CD4-positive, alpha-beta T cell treated with Interleukin-17A for 1 hour (primary cell): ENCODE data around the gene FAM83G.

ENCODE experiments used
- DNase-seq: peaks from one replicate; pipeline ENCODE4 v3.0.0-alpha.2; 2020

FAM83G gene

GRCh38 chr17:18987862-18988545 is 16.6 kb downstream of the FAM83G start:
- DNase-seq, result no peak

DNA sequence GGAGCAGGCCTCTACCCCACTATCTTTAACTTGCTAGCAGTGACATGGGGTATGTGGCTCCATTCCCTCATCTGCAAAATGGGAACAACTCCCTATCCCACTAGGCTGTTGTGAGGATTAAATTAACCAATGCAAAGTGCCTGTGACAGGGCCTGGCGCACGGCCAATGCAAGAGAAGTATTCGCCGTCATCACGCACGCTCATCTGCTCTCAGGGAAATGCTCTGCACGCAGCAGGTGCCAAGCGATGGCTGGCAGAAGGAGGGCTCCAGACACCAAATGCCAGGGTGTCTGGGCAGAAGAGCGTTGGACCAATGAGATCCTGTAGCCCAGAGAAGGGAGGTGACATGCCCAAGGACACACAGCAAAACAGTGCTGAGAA is 17.3 kb downstream of the FAM83G start:
- DNase-seq, result no peak

GRCh38 chr17:18986541-18987229 is 17.9 kb downstream of the FAM83G start:
- DNase-seq, result no peak

DNA sequence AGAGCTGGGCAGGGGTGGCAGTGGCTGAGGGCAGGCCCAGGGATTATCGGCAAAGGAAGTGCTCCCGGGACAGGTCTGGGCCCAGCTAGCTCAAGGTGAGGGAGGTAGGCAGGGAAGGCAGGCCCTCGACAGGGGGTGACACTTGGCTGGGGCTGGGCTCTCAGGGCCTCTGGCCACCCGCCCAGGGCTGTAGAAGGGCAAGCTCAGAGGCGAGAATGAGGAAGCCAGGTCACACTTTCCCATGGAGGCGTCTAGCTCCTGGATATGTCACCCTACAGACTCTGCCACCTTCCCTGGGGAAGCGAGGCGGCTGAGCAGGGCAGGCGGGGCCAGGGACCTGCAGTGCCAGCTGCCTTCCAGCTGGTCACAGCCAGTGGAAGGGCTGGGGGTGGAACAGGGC is 19.1 kb downstream of the FAM83G start:
- DNase-seq, result no peak

DNA sequence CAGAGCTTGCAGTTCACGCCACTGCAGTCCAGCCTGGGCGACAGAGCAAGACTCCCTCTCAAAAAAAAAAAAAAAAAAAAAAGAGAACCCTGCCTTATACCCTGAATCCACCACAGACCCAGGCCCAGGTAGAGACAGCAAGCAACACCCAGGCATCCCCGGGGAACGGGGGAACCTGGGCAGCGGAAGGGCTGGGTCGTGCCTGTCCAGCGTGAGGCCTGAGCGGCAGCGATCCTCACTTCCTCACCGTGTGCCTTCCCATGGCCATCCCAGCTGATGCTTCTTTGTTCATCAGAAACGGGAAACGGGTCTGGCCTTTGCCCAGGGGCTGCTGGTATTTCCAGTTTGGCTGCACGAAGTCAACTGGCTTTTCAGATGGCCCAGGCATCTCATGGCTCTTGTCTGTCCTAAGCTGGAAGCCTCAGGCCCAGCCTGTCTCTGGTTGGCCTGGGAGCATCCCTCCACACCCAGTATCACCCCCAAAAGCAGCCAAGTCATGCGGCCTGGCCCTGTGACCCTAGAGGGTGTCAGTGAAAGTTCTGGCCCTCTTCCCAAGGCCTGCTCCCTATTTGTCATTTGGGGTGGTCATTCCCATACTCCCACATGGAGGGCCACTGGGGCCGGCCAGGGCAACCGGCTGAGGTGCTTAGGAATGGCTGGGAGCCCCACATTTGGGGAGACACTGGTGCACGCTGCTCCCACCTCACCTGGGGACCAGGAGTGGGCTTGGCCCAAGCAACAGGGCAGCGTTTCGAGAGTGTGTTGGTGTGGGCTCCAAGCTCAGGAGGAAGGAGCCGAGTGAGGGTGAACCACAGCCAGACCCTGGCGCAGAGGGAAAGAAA is 20.1 kb downstream of the FAM83G start:
- no peak for DNase-seq

GRCh38 chr17:18981642-18982424 is 22.7 kb downstream of the FAM83G start:
- DNase-seq, result no peak

GRCh38 chr17:18981335-18981641 is 23.3 kb downstream of the FAM83G start:
- no peak for DNase-seq

GRCh38 chr17:18980682-18981334 is 23.8 kb downstream of the FAM83G start:
- no peak for DNase-seq

GRCh38 chr17:18978655-18979054 is 25.9 kb downstream of the FAM83G start:
- DNase-seq, result no peak

- DNase-seq, result no peak
Measured at GRCh38 chr17:18978050-18978449, 26.5 kb downstream of the FAM83G start.

- no peak for DNase-seq
Measured at GRCh38 chr17:18977646-18978045, 26.9 kb downstream of the FAM83G start.

GRCh38 chr17:18977021-18977420 is 27.5 kb downstream of the FAM83G start:
- no peak for DNase-seq

- no peak for DNase-seq
Measured at GRCh38 chr17:18976201-18976600, 28.4 kb downstream of the FAM83G start.

DNA sequence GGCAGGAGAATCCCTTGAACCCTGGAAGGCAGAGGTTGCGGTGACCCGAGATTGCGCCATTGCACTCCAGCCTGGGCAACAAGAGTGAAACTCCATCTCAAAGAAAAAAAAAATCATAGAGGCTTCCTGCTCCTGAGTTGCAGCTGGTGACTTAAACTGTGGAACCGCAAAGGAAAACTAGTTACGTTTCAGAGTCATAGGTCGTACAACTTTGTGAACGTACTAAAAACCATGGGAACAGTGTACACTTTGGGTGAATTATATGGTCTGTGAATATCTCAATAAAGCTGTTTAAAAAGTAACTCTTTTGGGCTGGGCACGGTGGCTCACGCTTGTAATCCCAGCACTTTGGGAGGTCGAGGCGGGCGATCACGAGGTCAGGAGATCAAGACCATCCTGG is 29.0 kb downstream of the FAM83G start:
- no peak for DNase-seq

- no peak for DNase-seq
Measured at GRCh38 chr17:18974407-18975149, 30.0 kb downstream of the FAM83G start.

GRCh38 chr17:18971801-18972200 is 32.8 kb downstream of the FAM83G start:
- no peak for DNase-seq

DNA sequence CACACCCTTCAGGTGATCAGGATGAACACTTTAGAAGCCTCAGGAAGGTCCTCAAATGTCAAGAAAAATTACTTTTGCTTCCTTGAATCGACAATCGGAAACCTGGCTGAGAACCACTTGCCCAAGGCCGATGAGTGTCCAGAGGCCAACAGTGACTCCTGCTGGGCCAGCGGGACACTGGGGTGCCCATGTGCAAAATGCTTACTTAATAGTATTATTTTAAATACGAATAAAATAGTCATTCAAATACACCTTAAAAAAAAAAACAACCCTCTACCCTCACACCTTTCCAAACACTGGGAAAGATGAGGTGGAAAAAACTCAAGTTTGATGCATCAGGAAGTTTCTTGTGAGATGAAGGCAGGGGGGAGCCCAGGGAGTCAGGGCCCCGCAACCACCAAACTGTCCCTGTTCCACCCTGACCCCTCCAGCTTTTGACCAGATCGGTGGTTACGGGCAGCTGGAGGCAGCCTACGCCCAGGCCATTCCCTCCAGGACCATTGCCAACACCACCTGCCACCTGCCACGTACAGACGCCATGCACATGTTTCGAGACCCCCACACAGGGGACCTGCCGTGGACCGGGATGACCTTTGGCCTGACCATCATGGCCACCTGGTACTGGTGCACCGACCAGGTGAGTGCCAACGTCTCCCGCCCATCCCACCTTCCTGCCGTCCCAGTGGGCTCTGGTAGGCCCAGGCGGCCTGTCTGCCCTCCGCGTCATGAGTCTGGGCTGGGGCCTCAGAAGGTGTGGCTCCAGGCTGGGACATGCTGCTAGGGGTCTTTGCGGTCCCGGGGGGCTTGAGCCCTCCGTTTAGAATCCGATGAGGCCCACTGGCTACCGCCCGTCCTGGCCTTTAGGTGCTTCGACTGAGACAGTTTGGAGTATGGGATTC is 33.7 kb downstream of the FAM83G start:
- no peak for DNase-seq

DNA sequence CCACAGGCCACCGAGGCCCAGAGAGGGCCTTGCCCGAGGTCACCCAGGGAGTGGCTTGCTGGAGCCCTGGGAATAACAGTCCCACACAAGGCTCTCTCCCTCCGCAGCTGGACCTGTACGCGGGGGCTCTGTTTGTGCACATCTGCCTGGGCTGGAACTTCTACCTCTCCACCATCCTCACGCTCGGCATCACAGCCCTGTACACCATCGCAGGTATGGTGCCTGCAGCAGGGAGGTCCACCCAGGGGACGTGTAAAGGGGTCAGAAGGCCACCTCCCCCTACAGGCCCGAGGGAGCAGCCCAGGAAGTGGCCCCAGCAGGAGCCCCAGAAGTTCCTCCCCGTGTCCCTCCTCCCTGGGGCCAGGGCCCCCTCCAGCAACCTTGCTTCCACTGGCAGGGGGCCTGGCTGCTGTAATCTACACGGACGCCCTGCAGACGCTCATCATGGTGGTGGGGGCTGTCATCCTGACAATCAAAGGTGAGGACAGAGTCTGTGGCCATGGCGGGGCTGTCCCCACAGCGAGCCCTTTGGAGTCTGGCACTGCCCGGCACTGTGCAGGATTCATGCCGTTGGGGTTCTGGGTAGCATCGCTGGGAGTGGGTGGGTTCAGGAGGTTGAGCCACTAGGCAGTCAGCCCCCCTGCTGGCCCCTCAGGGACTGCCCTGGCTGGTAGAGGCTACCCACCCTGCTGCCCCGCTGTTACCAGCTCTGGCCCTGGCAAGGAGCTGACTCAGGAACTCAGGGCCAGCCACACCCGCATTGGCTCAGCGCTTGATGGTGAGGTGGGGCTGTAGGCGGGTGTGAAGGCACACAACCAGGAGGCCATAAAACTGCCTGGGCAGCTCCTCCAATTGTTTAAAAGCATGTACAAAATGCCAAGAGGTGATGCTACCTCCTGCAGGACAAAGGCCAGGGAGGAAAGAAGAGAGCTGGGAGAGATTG is 35.3 kb downstream of the FAM83G start:
- no peak for DNase-seq

DNA sequence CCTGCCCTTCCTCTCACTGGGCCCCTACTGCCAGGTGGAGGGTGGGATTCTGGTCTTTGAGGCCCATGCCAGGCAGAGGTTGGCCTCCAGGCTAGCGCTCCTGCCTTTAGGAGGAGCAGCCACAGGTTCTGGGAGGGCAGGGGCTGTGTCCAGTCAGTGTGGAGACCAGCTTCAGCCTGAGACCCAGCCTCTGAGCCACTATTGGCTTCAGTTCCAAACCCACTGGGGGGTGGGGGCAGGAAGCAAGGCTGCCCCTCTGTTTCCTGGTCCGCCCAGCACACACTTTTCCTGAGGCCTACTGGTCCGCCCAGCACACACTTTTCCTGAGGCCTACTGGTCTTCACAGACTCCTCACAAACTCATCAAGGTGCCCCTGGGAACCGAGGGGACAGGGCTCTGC is 36.2 kb downstream of the FAM83G start:
- DNase-seq, result no peak

GRCh38 chr17:18967916-18968315 is 36.6 kb downstream of the FAM83G start:
- DNase-seq, result no peak
